Panc1 (cell line): Measurements from ENCODE around the gene BLTP3B. TPM values are rescaled to one million over a fixed set of nuclear protein-coding genes. Genes with fewer than 3 reads are reported as not detected.

Experiments
- ATAC-seq: fragments of 200-7000 bp; cut with Tn5 transposase; 2 replicates; pipeline ENCODE4 v1.9.1; 2020; ENCODE audit warnings: mild to moderate bottlenecking, moderate library complexity
- BruUV-seq: library from RNA; stranded (reverse); fragments of 400-500 nt; replicated peaks from 2 replicates; lab custom pipeline; 2021; lab: Mats Ljungman, UMichigan
- CTCF ChIA-PET: fragments of 300-600 bp; sonication (Branson Sonifier 250); formaldehyde crosslinking; loops from one replicate; lab custom pipeline; 2022; ENCODE audit warnings: antibody characterized with exemption; lab: Charles Lee
- POLR2A ChIA-PET: fragments of 300-600 bp; sonication (Branson Sonifier 250); formaldehyde crosslinking; loops from one replicate; lab custom pipeline; 2022; ENCODE audit warnings: antibody characterized with exemption; lab: Charles Lee
- DNase-seq: peaks from one replicate; pipeline ENCODE4 v3.0.0-alpha.2; 2010; ENCODE audit warnings: low read depth, low spot score
- H3K27ac ChIP-seq: 2 replicates; pipeline ENCODE4 v1.5.1; 2011; ENCODE audit warnings: mild to moderate bottlenecking, low read length, inconsistent platforms
- H3K27me3 ChIP-seq: fragments of 200-500 bp; sonication (Bioruptor generic); 2 replicates; pipeline ENCODE4 v1.6.0; 2014; ENCODE audit warnings: low read length, inconsistent platforms; ENCODE audit not compliant: control insufficient read depth, insufficient read depth
- H3K36me3 ChIP-seq: fragments of 200-500 bp; sonication (Bioruptor generic); 2 replicates; pipeline ENCODE4 v1.5.1; 2014; ENCODE audit warnings: inconsistent platforms, mild to moderate bottlenecking, low read length, moderate library complexity; ENCODE audit not compliant: control insufficient read depth, insufficient read depth
- H3K4me1 ChIP-seq: 2 replicates; pipeline ENCODE4 v1.5.1; 2011; ENCODE audit warnings: inconsistent platforms, mild to moderate bottlenecking, low read length, moderate library complexity; ENCODE audit not compliant: control insufficient read depth, insufficient read depth
- H3K4me3 ChIP-seq, 2 experiments: 2 replicates each; pipeline ENCODE4 v1.5.1; 2011 to 2012; ENCODE audit warnings: low read depth in 2 of 2, low read length in 2 of 2, mild to moderate bottlenecking in 2 of 2, inconsistent platforms in 1 of 2, moderate library complexity in 1 of 2
- H3K9me3 ChIP-seq: fragments of 200-500 bp; sonication (Bioruptor generic); 2 replicates; pipeline ENCODE4 v1.5.1; 2014; ENCODE audit warnings: low read depth, mild to moderate bottlenecking, inconsistent platforms, low read length, moderate library complexity; ENCODE audit not compliant: control insufficient read depth, insufficient read depth
- POLR2AphosphoS5 ChIP-seq: IDR thresholded peaks from 2 replicates; pipeline ENCODE4 v1.6.1; 2012; ENCODE audit warnings: mild to moderate bottlenecking, low read depth, low read length, moderate library complexity
- SIN3A ChIP-seq: IDR thresholded peaks from 2 replicates; pipeline ENCODE4 v1.6.1; 2012; ENCODE audit warnings: low read depth, mild to moderate bottlenecking, low read length, moderate library complexity, borderline replicate concordance; ENCODE audit not compliant: insufficient read depth
- TCF7L2 ChIP-seq: IDR thresholded peaks from 2 replicates; pipeline ENCODE4 v1.6.1; 2011; ENCODE audit warnings: mild to moderate bottlenecking, low read depth, low read length, inconsistent platforms
- in situ Hi-C: cut with HindIII; loops from 2 replicates; pipeline ENCODE4 v1.10.0; 2016; ENCODE audit warnings: low sequenced_read_pairs, low pct_unique_long_range_greater_than_20kb
- intact Hi-C: fragments of 100-400 bp; cut with micrococcal nuclease; formaldehyde crosslinking; loops from one replicate; pipeline ENCODE4 v1.10.0; 2022; ENCODE audit not compliant: unreplicated experiment
- total RNA-seq: library from RNA; stranded (reverse); gene quantifications from one replicate; pipeline ENCODE4 v1.2.1, GENCODE V29; 2021; ENCODE audit not compliant: unreplicated experiment
- TF ChIP-seq, protein P1 (sequence below), 2 experiments: IDR thresholded peaks; 2 replicates each; pipeline ENCODE4 v1.6.1; 2011 to 2012; ENCODE audit warnings: low read depth in 2 of 2, control low read depth in 1 of 2, low read length in 1 of 2, mild to moderate bottlenecking in 1 of 2, moderate library complexity in 1 of 2; ENCODE audit not compliant: insufficient read depth in 1 of 2
- TF ChIP-seq, protein P2 (sequence below): fragments of 450-650 bp; IDR thresholded peaks from 2 replicates; pipeline ENCODE4 v1.5.1; 2017; ENCODE audit warnings: mild to moderate bottlenecking

BLTP3B gene
- total RNA-seq, 1 experiment from 2014 or later, result 32.2 TPM

DNA sequence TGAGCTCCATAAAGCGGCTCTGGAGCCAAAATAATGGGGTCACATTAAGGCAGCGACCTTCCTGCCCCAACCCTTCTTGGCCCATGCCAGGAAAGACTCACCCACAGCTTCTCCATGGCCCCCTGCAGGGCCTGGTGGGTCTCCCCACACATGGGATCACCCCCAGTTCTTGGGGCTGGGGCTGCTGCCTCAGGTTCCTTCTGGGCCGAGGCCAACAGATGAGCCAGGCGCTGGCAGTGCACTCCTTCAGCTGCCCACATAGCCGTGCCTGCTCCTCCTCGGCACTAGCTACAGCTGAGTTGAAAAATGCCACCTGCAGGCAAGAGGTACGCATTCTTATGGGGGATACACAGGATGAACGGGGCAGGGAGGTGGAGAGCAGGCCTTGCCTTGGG lies 14.8 kb upstream of the BLTP3B start:
- DNase-seq, result no peak
- TF ChIP-seq POLR2AphosphoS5 (no peak), TCF7L2 (no peak), SIN3A (no peak)
- TF ChIP-seq, protein P1, sequence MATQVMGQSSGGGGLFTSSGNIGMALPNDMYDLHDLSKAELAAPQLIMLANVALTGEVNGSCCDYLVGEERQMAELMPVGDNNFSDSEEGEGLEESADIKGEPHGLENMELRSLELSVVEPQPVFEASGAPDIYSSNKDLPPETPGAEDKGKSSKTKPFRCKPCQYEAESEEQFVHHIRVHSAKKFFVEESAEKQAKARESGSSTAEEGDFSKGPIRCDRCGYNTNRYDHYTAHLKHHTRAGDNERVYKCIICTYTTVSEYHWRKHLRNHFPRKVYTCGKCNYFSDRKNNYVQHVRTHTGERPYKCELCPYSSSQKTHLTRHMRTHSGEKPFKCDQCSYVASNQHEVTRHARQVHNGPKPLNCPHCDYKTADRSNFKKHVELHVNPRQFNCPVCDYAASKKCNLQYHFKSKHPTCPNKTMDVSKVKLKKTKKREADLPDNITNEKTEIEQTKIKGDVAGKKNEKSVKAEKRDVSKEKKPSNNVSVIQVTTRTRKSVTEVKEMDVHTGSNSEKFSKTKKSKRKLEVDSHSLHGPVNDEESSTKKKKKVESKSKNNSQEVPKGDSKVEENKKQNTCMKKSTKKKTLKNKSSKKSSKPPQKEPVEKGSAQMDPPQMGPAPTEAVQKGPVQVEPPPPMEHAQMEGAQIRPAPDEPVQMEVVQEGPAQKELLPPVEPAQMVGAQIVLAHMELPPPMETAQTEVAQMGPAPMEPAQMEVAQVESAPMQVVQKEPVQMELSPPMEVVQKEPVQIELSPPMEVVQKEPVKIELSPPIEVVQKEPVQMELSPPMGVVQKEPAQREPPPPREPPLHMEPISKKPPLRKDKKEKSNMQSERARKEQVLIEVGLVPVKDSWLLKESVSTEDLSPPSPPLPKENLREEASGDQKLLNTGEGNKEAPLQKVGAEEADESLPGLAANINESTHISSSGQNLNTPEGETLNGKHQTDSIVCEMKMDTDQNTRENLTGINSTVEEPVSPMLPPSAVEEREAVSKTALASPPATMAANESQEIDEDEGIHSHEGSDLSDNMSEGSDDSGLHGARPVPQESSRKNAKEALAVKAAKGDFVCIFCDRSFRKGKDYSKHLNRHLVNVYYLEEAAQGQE (IDR thresholded peaks at IDR 0.05; ENCODE audit: insufficient read depth in 1 of 2, low read depth in 2 of 2, low read length in 1 of 2), result no peak
- TF ChIP-seq, protein P2, sequence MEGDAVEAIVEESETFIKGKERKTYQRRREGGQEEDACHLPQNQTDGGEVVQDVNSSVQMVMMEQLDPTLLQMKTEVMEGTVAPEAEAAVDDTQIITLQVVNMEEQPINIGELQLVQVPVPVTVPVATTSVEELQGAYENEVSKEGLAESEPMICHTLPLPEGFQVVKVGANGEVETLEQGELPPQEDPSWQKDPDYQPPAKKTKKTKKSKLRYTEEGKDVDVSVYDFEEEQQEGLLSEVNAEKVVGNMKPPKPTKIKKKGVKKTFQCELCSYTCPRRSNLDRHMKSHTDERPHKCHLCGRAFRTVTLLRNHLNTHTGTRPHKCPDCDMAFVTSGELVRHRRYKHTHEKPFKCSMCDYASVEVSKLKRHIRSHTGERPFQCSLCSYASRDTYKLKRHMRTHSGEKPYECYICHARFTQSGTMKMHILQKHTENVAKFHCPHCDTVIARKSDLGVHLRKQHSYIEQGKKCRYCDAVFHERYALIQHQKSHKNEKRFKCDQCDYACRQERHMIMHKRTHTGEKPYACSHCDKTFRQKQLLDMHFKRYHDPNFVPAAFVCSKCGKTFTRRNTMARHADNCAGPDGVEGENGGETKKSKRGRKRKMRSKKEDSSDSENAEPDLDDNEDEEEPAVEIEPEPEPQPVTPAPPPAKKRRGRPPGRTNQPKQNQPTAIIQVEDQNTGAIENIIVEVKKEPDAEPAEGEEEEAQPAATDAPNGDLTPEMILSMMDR, result no peak
- ATAC-seq, result no peak
- Histone ChIP-seq H3K27me3 (no peaks in the 10 kb centered on the region), H3K36me3 (no peaks in the 10 kb centered on the region), H3K27ac (no peak overlapping the region), H3K4me1 (no peaks in the 10 kb centered on the region), H3K4me3 (no peak overlapping the region), H3K9me3 (no peaks in the 10 kb centered on the region)
- in situ Hi-C loops, result no loop called here
- POLR2A ChIA-PET, result interaction anchor here (0.5 kb wide), 1 partner anchor 436 kb away, joined by 4 read pairs; no protein-coding TSS in a partner anchor
- intact Hi-C loops, result no loop called here
- CTCF ChIA-PET, result no interaction called here
- no TSS peak for BruUV-seq

DNA sequence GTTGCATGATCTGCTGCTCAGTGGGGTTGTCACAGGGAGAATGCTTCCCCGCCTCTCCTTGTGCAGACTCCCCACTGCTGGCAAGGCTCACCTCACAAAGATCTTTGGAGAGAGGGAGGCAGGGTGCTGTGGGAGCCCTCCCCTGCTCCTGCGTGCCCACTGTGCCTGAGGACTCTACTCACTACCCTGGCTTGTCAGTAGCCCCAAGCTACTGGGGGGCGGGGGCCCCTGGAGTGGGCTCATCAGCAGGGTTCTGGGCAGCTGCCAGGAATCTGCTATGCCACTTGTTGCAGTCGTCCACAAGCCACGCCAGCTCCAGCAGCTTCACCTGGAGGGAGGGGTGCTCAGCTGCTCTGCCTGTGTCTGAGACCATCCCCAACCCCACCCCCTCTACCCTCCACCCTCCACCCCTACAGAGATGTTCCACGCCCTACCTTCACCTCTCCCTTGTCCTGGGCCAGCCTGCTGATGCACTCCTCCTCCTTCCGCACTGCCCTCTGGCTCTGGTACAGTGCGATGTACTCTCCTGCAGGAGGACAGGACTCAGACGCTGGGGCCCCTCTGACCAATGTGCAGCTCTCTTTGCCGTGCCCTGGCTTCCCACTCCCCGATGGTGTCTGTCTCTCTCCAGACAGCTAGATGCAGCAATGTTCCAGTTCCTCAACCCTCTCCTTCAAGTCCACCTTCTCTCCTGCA lies 14.2 kb upstream of the BLTP3B start:
- in situ Hi-C loops (no loop called here), intact Hi-C loops (no loop called here)
- Histone ChIP-seq H3K27me3 (no peaks in the 10 kb centered on the region), H3K4me1 (no peaks in the 10 kb centered on the region), H3K27ac (no peak overlapping the region), H3K36me3 (no peaks in the 10 kb centered on the region), H3K9me3 (no peaks in the 10 kb centered on the region), H3K4me3 (no peak overlapping the region)
- BruUV-seq, result no TSS peak
- ChIA-PET POLR2A (interaction anchor here (0.5 kb wide), 1 partner anchor 437 kb away, joined by 4 read pairs; no protein-coding TSS in a partner anchor), CTCF (no interaction called here)
- DNase-seq, result no peak
- no peak for ATAC-seq
- TF ChIP-seq POLR2AphosphoS5, result no peak
- TF ChIP-seq, protein P1 (IDR thresholded peaks at IDR 0.05; ENCODE audit: insufficient read depth in 1 of 2, low read depth in 2 of 2, low read length in 1 of 2), result no peak
- TF ChIP-seq SIN3A, result no peak
- TF ChIP-seq, protein P2, result no peak
- no peak for TF ChIP-seq TCF7L2
